Mesothelial cell of epicardium (in vitro differentiated cells): ENCODE results near the gene SMIM5. TPM values are rescaled to one million over a fixed set of nuclear protein-coding genes. Genes with fewer than 3 reads are reported as not detected.

ENCODE experiments used
- DNase-seq, 2 experiments: peaks; one replicate each; pipeline ENCODE4 v3.0.0; 2021; ENCODE audit warnings: low spot score in 2 of 2; ENCODE audit not compliant: unreplicated experiment in 2 of 2
- H3K27ac Mint-ChIP-seq: 2 replicates; pipeline ENCODE4 v1.8.0; 2021; ENCODE audit warnings: mixed read lengths
- H3K27me3 Mint-ChIP-seq: 2 replicates; pipeline ENCODE4 v1.8.0; 2021; ENCODE audit warnings: low read depth, mixed read lengths
- H3K36me3 Mint-ChIP-seq: 2 replicates; pipeline ENCODE4 v1.8.0; 2021; ENCODE audit warnings: mixed read lengths
- H3K4me1 Mint-ChIP-seq: 2 replicates; pipeline ENCODE4 v1.8.0; 2021; ENCODE audit warnings: mixed read lengths
- H3K4me3 Mint-ChIP-seq: 2 replicates; pipeline ENCODE4 v1.8.0; 2021; ENCODE audit warnings: mild to moderate bottlenecking, moderate library complexity, mixed read lengths
- H3K9me3 Mint-ChIP-seq: 2 replicates; pipeline ENCODE4 v1.8.0; 2021; ENCODE audit warnings: mixed read lengths
- total RNA-seq: library from RNA; stranded (reverse); gene quantifications from 3 replicates; pipeline ENCODE4 v1.2.1, GENCODE V29; 2021
- TF ChIP-seq, protein P1 (sequence below): fragments of 200-600 bp; sonication (generic); IDR thresholded peaks from one replicate; pipeline ENCODE4 v1.5.0; 2021; ENCODE audit warnings: antibody characterized with exemption; ENCODE audit not compliant: unreplicated experiment

SMIM5 gene
- total RNA-seq, 1 donor from 2014 or later: 1.7 TPM

DNA sequence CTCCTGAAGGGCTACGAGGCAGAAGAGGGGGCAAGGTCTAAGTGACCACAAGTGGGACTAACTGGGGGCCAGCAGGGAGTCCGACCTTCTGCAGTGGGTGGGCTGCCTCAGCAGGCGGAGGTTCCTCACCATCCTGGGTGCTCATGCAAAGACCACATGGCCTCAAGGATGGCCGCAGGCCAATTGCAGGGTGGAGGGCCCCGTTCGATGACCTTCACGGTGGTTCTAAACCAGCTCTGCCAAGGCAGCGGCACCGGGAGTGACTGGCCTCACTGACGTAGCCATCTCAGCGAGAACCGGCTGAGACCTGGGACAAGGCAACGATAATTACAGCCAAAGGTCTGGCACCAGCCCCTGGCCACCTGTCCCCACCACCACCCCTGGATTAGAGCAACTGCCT is 5.7 kb downstream of the SMIM5 start:
- Mint-ChIP-seq H3K9me3 (no peaks in the 10 kb centered on the region), H3K4me1 (peaks cover 30% of the 10 kb centered on the region), H3K27me3 (no peaks in the 10 kb centered on the region), H3K27ac (no peak overlapping the region), H3K36me3 (no peaks in the 10 kb centered on the region), H3K4me3 (no peak overlapping the region)
- DNase-seq: peak in 1 of 2 experiments; percentile 8
- TF ChIP-seq, protein P1, sequence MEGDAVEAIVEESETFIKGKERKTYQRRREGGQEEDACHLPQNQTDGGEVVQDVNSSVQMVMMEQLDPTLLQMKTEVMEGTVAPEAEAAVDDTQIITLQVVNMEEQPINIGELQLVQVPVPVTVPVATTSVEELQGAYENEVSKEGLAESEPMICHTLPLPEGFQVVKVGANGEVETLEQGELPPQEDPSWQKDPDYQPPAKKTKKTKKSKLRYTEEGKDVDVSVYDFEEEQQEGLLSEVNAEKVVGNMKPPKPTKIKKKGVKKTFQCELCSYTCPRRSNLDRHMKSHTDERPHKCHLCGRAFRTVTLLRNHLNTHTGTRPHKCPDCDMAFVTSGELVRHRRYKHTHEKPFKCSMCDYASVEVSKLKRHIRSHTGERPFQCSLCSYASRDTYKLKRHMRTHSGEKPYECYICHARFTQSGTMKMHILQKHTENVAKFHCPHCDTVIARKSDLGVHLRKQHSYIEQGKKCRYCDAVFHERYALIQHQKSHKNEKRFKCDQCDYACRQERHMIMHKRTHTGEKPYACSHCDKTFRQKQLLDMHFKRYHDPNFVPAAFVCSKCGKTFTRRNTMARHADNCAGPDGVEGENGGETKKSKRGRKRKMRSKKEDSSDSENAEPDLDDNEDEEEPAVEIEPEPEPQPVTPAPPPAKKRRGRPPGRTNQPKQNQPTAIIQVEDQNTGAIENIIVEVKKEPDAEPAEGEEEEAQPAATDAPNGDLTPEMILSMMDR: no peak

GRCh38 chr17:75639327-75639726 is 6.1 kb downstream of the SMIM5 start:
- peaks cover 25% of the 10 kb centered on the region for H3K4me1 Mint-ChIP-seq
- TF ChIP-seq, protein P1: no peak
- no peaks in the 10 kb centered on the region for H3K36me3 Mint-ChIP-seq
- H3K27me3 Mint-ChIP-seq: no peaks in the 10 kb centered on the region
- no peak overlapping the region for H3K4me3 Mint-ChIP-seq
- no peak for DNase-seq
- H3K9me3 Mint-ChIP-seq: no peaks in the 10 kb centered on the region
- no peak overlapping the region for H3K27ac Mint-ChIP-seq

GRCh38 chr17:75639771-75640555 is 6.7 kb downstream of the SMIM5 start:
- no peaks in the 10 kb centered on the region for H3K27me3 Mint-ChIP-seq
- H3K9me3 Mint-ChIP-seq: no peaks in the 10 kb centered on the region
- H3K4me1 Mint-ChIP-seq: peaks cover 23% of the 10 kb centered on the region
- TF ChIP-seq, protein P1: peak; percentile 31
- peak in 1 of 2 experiments; percentile 17 for DNase-seq
- no peak overlapping the region for H3K27ac Mint-ChIP-seq
- no peaks in the 10 kb centered on the region for H3K36me3 Mint-ChIP-seq
- H3K4me3 Mint-ChIP-seq: peak overlapping the region; percentile 28

DNA sequence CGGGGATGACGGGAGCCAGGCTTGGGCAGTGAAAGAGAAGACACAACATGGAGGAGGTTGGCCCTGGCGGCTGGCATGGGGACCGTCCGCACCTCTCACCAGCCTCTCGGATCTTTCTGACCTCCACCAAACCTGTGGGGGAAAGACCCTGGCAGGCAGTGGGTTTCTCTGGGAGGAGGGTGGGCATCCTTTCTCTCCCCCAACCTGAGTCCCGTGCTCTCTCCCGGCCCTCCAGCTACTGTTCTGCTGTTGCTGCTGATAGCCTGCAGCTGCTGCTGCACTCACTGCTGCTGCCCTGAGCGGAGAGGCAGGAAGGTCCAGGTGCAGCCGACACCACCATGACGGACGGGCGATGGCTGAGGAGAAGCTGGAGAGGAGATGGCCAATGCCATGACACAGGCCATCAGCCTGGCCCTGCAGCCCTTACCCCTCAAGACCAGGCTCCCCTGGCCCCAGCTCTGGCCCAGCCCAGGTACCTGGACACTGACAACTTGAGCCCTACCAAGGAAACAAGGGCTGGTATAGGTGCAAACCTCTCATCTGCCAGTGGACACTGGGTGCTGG is 7.4 kb downstream of the SMIM5 start:
- no peak overlapping the region for H3K27ac Mint-ChIP-seq
- no peaks in the 10 kb centered on the region for H3K27me3 Mint-ChIP-seq
- H3K9me3 Mint-ChIP-seq: no peaks in the 10 kb centered on the region
- H3K36me3 Mint-ChIP-seq: no peaks in the 10 kb centered on the region
- TF ChIP-seq, protein P1: no peak
- H3K4me3 Mint-ChIP-seq: no peak overlapping the region
- H3K4me1 Mint-ChIP-seq: peaks cover 30% of the 10 kb centered on the region
- no peak for DNase-seq

GRCh38 chr17:75641343-75641742 is 8.1 kb downstream of the SMIM5 start:
- Mint-ChIP-seq H3K36me3 (no peaks in the 10 kb centered on the region), H3K9me3 (no peaks in the 10 kb centered on the region), H3K4me3 (no peak overlapping the region), H3K4me1 (peaks cover 37% of the 10 kb centered on the region), H3K27ac (no peak overlapping the region), H3K27me3 (no peaks in the 10 kb centered on the region)
- TF ChIP-seq, protein P1: no peak
- DNase-seq: no peak
